GM18861 (cell line): ENCODE measurements around the gene WFIKKN2.

Experiments
- ATAC-seq: cut with Tn5 transposase; IDR thresholded peaks from one replicate; pipeline ENCODE4 v1.9.1; 2021; ENCODE audit not compliant: unreplicated experiment

The WFIKKN2 gene

DNA sequence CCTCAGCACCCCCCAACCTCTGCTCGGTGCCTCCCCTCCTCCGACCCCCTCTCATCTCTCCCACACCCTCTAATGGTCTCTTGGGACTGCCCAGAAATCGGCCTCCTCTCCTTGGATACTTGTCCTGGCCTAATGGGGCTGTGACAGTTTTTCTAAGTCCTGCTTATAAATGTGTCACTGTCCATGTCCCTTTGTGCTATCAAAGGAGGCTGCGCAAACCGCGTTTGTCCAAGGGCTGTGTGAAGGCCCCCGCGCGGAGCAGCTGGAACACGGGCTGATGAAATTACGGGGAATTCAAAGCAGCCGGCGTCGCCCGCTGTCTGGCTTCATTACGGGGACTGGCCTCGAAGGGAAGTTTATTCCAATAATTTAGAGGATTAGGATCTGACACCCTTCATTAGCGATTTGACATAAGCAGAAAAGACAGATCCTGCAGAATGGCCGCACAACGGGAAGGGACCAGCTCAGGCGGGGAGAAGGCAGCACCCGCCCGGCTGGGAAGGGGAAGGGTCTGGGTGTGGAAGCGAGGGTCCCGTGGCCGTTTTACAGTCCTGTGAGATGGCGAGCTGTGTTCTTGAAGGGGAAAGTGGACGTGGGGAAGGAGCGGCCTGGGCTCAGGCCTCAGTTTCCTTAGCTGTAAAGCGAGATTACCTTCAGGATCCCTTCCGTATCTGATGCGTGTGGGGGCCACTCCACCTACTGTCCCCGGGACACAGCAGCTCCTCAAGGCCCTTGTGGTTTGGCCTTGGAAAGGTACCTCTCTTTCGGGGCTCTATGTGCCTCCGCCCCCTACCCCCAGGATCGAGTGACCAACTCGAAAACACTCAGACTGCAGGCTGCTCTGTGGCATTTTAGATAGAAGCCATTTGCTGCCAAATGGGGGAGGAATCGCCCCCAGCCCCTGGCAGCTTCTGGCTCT is 1.6 kb upstream of the WFIKKN2 start:
- ATAC-seq: no peak

DNA sequence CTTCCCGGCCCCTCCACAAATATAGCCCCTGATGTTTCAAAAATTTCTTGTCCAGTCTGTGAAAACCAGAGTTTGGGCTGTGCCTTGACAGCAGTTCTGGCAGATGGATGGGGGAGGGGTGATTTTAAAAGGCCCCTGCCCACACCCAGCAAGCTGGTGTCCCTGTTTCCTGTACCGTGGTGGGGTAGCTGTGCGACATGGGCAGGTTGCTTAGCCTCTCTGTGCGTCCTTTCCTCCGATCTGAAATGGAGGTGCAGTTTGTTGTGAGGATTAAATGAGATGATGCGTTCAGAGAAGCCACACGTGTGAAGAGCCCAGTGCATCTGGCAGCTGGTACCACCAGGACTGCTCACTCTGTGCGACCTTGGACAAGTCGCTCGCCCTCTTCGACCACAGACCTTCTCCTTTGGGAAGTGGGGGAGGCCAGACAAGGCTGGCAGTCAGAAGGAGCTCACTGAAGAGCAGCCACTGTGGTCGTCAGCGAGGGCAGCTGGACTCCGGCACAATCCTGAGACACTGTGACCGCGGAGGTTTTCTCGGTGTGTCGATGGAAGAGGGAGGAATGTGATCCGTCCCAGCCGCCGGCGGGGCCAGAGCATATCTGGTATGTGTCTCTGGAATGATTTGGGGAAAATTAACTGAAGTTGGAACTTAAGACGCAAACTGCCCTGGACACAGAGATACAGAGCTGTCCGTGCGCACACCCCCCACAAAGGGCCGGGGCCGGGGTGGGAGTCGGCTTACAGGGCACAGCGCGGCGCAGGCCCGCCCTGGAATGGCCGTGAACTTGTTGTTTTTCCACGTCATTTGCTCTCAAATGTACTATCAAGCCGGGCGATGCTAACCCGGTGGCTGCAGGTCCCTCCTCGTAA is 721 bp upstream of the WFIKKN2 start:
- ATAC-seq: no peak

DNA sequence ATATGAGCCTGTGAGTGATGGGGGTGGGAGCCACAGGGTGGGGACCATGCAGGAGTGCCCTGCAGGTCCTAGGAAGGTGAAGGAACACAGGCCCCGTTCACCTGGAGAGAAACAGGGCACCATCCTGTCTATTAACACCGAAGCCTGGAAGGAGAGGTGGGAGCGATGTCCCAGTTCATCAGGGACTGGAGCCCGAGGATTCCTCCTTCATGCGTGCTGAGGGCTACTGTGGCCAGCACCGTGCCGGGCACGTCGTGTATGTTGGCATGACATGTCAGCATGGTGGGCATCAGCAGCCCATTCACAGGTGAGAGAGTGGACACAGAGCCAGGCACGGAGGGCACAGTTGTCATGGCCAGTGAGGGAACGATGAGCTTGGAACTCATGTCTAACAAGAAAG is 1.4 kb downstream of the WFIKKN2 start:
- no peak for ATAC-seq

DNA sequence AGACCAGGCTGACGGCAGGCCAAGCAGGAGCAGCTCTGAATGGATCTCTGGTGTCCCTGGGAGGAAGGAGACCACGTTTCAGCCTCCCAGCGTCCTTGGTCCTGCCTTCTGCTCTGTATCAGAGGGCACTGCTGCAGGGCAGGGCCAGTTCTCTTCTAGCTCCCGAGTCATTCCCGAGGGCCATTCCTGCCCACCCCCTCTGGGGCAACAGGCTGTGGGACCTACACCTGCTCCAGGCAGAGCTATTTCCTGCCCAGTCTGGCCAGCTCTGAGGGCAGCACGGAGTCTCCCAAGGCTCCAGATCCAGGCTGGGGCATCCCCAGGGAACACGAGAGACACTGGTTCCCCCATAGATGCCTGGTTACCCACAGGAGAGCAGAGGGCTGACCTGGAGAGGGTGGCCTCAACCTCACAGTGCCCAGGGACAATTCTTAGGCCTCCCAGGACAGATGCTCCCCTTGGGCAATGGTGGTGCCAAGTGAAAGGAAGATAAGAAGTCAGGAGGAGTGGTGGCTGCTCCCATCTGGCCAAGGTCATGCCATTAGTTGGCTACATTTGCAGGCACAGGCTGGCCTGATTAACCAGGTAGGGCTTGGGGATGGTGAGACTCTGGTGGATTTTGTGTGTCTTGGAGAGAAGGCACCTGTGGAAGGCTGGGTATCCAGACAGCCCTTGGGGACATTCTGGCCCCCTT is 2.0 kb downstream of the WFIKKN2 start:
- no peak for ATAC-seq

DNA sequence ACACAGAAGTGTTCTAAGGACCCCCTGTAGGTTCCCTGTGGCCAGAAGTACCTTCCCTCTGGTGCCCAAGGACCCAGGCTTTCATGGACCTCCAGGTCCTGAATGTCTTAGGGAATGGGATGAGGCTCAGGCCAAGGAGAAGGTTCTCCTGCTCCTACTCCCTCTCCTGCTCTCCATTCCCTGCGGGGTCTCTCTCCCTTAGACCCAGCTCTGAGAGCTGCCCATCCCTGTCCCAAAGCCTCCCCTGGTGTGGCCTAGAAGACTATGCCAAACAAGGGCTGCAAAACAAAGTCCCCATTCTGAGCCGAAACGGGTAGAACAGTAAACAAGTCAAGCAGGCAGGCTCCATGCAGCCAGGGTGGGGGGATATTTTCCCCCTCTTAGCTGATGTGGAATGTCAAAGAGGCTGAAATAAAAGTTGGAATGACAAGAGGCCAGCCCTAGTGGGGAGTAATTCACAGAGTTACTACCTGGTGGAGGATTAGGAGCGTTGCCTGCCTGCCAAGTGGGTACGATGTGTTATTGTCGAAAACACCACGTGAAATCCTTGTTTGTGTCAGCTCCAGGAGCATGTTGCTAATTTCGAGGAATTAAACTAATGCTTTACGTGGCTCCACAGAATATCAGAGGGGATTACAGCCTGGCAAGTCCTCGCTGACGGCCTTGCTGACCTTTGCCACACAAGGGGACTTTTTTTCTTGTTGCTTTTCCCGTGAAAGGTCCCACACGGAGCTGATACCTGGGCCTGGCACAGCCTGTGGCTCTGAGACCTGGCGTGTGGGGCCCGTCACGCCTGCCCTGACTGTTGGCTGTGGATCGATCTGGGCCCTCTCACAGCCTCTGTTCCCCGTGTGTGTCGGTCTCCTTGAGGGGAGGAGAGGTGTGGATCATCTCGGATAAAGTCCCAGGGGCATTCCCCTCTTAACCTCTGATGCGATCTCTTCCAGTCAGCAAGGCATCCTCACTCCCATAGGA is 2.9 kb downstream of the WFIKKN2 start:
- ATAC-seq: no peak

DNA sequence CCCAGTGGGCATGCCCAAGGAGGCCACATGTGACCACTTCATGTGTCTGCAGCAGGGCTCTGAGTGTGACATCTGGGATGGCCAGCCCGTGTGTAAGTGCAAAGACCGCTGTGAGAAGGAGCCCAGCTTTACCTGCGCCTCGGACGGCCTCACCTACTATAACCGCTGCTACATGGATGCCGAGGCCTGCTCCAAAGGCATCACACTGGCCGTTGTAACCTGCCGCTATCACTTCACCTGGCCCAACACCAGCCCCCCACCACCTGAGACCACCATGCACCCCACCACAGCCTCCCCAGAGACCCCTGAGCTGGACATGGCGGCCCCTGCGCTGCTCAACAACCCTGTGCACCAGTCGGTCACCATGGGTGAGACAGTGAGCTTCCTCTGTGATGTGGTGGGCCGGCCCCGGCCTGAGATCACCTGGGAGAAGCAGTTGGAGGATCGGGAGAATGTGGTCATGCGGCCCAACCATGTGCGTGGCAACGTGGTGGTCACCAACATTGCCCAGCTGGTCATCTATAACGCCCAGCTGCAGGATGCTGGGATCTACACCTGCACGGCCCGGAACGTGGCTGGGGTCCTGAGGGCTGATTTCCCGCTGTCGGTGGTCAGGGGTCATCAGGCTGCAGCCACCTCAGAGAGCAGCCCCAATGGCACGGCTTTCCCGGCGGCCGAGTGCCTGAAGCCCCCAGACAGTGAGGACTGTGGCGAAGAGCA is 4.4 kb downstream of the WFIKKN2 start:
- ATAC-seq: no peak

DNA sequence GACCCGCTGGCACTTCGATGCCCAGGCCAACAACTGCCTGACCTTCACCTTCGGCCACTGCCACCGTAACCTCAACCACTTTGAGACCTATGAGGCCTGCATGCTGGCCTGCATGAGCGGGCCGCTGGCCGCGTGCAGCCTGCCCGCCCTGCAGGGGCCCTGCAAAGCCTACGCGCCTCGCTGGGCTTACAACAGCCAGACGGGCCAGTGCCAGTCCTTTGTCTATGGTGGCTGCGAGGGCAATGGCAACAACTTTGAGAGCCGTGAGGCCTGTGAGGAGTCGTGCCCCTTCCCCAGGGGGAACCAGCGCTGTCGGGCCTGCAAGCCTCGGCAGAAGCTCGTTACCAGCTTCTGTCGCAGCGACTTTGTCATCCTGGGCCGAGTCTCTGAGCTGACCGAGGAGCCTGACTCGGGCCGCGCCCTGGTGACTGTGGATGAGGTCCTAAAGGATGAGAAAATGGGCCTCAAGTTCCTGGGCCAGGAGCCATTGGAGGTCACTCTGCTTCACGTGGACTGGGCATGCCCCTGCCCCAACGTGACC is 5.0 kb downstream of the WFIKKN2 start:
- no peak for ATAC-seq

DNA sequence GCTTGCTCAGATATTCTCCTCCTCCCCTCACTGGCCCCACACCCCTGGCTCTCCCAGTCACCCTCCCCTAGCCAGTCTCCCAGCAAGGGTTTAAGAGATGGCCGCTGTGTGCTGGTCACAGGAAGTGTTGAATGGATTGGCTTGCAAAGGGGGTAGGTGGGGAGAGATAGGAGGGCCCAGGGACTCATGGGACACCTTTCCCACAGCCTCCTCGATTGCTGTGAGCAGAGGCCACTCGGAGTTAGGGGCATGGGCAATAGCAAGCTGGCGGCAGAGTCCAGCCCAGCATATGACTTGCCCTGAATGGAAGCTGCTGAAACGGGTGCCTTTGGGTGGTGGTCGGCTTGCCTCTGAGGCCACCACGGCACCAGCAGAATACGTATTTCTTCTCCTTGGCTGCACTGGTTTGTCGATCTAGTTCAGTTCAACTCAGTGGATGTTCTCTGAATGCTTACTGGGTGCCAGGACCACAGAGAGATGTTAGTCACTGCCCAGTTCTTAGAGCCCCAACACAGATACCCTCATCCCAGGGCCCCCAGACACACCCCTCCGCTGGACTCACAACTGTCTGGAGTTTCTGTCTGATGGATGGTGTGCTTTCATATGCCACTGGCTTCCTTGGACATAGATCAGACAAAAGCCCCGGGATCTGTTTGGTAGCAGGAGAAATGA is 6.0 kb downstream of the WFIKKN2 start:
- ATAC-seq: no peak

DNA sequence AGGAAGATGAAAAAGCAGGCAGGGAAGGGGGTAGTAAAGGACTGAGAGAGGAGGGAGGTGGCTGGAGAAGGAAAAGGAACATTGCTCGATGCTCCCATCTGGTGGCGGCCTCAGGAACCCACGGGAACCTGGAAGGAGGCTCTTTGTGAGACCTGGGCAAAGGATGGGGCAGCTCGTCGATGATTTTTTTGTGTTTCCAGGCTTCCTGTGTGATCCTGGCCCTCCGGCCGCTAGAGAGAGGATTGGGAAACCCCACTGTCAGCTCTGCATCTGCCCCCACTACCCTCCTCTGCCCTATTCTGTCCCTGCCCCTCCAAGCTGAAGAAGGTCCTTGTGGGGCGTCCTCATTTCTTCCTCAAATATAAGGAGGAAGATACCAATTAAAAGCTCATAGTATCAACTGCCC is 6.6 kb downstream of the WFIKKN2 start:
- ATAC-seq: no peak

DNA sequence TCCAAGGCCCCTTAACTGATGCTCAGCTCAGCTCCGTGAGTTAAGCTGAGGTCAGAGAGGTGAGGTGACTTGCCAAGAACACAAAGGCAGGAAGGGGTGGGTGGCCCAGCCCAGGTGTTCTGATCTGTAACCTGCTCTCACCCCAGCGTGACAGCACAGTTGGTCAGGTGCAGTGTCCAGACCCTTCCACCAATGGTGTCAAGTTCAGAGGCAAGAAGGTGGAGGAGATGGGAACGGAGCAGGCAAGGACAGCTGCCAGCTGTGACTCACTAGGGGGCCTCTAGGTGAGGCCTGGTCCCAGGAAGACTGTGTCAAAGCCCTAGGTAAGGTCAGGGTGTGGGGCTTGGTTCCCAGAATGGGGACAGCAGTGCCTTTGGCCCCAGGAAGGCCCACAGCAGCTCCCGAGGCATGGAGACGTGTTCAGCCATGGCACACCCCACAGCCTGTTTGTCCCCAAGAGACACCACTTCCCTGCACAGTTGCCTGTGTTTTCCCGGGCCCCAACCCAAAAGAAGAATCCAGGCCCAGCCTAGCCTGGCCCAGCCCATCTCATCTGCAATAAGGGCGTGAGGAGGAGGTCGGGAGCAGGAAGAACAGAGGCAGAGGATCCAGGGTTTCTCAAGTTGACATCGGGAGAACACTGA is 7.2 kb downstream of the WFIKKN2 start:
- no peak for ATAC-seq

DNA sequence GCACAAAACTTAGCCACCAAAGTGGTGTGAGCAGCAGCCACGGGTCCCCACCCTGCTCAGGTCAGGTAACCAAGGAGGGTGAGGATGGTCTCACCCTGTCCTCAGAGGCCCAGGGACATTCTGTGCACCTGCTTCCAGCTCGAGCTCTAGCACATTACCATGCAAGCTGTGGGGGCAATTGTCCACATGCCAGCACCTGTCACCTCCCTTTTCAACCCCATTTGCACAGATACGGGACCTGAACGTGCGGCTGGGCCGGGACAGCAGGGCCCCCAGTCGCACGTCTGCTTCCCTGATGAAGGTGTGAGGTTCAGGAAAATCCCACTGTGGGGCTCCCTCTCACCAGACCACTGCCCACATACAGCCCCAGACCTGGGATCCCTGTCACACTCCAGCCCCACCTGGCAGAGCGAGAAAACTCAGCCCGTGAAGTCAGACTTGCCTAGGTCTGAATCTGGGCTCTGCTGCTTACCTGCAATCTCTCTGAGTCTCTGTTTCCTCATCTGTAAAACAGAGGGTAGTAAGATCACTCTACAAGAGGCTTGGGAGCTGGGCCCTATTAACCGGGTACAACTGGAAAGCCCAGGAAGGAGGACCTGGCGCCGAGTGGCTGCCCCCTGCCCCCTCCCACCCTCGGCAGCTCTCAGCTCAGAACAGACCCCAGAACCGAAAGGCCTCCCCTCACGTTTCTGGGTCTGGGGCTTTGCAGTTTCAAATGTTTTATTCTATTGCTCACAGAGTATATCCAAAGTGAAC is 7.9 kb downstream of the WFIKKN2 start:
- no peak for ATAC-seq

DNA sequence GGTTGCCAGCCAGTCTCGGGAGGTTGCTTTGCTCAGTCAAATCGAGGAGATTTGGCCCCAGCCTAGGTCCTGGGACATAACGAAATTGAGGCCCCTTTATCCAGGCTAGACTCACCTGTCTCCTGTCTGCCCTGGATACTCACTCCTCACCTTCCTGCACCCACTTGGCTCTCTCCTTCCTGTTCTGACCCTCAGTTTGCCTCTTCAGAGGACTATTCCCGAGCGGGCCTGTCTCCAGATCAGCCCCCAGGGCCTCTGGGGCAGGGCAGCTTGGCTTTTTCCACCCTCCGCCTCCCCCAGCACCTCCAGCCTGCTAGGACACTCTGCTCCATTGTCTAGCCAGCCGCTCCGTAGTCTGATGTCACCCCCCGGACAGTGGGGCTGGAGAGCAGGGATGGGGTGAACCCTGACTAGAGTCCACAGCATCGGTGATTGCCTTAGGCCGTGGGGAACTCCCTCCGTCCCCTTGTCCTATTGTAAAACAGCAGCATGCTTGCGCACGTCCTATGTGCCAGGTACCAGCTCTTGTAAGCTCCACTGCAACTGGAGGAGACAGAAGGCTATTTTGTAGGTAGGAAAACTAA is 8.8 kb downstream of the WFIKKN2 start:
- no peak for ATAC-seq

DNA sequence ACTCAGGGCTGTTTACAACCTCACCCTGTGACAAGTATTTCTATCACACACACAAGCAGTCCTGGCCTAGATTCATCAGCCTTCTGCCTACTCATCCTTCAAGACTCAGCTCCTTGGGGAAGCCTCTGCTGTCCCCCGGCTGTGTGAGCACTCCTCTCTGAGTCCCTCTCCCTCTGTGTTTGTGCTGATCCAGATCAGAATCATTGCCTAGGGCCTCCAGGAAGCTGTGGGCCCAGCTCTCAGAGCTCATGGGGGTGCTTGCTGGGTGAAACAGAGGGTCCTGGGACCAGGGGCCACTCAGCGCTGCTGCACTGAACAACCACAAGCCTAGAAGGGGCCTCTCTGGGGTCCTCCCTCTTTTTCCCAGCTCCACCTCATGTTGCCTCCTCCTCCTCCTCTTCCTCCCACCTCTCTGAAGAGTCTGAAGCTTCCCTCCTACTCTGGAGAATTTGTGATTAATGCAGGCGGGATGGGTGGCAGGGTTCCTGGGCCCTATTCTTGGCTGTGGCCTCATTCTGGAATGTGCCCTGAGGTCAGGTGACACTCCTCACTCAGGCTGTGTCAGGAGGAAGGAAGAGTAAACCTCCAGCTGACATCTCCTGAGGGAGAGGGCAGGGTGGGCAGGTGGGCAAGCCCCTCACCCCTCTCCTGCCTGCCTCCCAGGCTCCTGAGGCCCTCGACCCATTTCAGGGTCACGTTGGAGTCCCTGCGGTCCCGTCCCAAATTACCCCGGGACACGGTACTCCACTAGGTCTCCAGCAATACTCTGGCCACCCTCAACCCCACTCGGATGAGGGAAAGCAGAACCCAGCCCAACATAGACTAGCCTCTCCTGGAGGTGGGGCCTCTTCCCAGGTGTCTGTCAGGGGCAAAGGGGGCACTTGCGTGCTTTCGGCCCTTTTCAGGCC is 10.1 kb downstream of the WFIKKN2 start:
- no peak for ATAC-seq

DNA sequence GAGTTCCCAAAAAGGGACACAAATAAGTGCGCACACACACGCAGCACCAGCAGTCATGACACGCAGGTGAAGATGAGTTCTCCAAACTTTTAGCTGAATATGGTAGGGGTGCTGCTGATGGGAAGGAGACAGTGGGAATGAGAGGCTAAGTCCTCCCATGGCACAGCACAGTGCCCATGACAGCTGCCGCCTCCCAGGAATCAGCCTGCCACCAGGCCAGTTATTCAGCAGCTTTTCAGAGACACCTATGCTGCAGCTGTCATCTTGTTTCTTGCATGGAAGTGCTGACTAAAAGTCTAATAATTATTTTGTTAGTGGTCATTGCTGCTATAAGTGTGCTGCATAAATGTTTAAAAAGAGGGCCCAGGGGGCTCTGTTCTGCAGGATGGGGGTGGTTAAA is 12.2 kb downstream of the WFIKKN2 start:
- no peak for ATAC-seq

DNA sequence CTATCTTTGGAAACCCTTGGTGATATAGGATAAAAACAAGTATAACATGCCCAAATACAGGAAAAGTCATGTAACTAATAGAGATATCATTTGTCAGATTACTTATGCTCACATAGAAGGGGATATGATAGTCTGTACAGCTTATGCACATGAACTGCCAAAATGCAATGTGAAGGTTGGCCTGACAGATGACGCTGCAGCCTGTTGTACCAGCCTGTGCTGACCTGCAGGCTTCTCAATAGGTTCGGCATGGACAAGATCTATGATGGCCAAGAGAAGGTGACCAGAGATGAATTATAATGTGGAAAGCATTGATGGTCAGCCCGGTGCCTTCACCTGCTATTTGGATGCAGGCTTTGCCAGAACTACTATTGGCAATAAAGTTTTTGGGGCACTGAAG is 12.7 kb downstream of the WFIKKN2 start:
- ATAC-seq: no peak

DNA sequence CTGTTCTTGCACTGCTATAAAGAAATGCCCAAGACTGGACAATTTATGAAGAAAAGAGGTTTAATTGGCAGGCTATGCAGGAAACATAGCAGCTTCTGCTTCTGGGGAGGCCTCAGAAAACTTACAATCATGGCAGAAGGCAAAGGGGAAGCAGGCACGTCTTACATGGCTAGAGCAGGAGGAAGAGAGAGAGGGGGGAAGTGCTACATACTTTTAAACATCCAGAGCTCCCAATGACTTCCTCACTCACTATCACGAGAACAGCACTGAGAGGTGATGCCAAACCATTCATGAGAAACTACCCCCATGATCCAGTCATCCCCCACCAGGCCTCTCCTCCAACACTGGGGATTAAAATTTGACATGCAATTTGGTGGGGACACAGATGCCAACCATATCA is 13.3 kb downstream of the WFIKKN2 start:
- ATAC-seq: no peak
